OCI-LY7 (cell line): ENCODE data around the gene TPBG.

Experiments
- EZH2phosphoT487 ChIP-seq: fragments of 200-600 bp; sonication (generic); IDR thresholded peaks from 2 replicates; pipeline ENCODE4 v1.6.1; 2018; ENCODE audit warnings: low read depth, borderline replicate concordance, mild to moderate bottlenecking, mixed run types, antibody characterized with exemption, low read length, moderate library complexity, mixed read lengths
- TF ChIP-seq, protein P1 (sequence below): fragments of 200-600 bp; sonication (generic); conservative IDR thresholded peaks from 2 replicates; pipeline ENCODE4 v1.5.1; 2014; ENCODE audit warnings: mild to moderate bottlenecking, antibody characterized with exemption, low read length, moderate library complexity, mixed read lengths

DNA sequence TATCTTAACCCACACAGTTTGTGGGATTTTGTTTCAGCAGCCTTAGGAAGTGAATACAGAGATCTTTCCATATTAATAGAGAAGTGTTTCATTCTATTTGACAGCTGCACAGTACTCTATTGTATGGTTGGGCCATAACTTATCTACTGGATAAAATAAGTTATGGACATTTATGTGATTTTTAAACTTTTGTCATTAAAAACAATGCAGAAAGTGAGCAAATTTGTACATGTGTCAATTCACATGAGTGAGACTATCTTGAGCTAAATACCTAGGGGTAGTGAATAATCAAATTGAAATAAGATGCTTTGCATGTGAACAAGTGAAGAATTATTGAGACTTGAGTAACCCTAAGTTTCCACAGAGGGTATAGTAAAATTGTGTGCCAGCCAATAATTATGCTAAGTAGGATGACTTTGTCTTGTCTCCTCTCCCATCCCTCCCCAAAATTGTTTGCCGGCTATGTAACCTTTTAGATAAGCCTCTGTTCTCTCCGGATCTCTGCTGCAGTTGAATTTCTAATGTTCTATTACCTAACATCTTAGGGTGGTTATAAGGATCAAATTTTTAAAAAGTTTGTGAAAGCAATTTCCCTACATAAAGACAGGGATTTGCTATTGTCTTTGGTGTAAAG, 33.3 kb upstream of the TPBG start:
- TF ChIP-seq, protein P1, sequence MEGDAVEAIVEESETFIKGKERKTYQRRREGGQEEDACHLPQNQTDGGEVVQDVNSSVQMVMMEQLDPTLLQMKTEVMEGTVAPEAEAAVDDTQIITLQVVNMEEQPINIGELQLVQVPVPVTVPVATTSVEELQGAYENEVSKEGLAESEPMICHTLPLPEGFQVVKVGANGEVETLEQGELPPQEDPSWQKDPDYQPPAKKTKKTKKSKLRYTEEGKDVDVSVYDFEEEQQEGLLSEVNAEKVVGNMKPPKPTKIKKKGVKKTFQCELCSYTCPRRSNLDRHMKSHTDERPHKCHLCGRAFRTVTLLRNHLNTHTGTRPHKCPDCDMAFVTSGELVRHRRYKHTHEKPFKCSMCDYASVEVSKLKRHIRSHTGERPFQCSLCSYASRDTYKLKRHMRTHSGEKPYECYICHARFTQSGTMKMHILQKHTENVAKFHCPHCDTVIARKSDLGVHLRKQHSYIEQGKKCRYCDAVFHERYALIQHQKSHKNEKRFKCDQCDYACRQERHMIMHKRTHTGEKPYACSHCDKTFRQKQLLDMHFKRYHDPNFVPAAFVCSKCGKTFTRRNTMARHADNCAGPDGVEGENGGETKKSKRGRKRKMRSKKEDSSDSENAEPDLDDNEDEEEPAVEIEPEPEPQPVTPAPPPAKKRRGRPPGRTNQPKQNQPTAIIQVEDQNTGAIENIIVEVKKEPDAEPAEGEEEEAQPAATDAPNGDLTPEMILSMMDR, result no peak
- no peak for TF ChIP-seq EZH2phosphoT487
